Pancreas (tissue), 10 donors: ENCODE results near the gene ZNF429. TPM values are rescaled to one million over a fixed set of nuclear protein-coding genes. Genes with fewer than 3 reads are reported as not detected.
"Not testable (repeated sequence)": the region's sequence is repeated elsewhere in the genome, so short reads cannot be mapped to it uniquely, and the experiment has no call there.

Source experiments
- ATAC-seq, 4 donors: fragments of 200-7000 bp; cut with Tn5 transposase; one replicate each; pipeline versions ENCODE4 v1.8.0 to v1.9.1; 2020; ENCODE audit warnings: mild to moderate bottlenecking in 4 of 4, moderate library complexity in 4 of 4
- DNase-seq, 6 donors: peaks; one replicate each; pipeline ENCODE4 v3.0.0-alpha.2; 2020
- FAIRE-seq: peaks from 2 replicates; lab custom pipeline; 2012; peaks lifted over from hg19 to GRCh38; lab: Jason Lieb, UNC
- H3K27ac ChIP-seq, 4 donors: fragments of 200-600 bp; sonication (generic); 1 replicate in 3 of 4; 2 replicates in 1 of 4; pipeline versions ENCODE4 v1.5.0 to v1.8.0; 2020
- H3K27me3 ChIP-seq, 4 donors: fragments of 200-600 bp; one replicate each; pipeline ENCODE4 v1.8.0; 2021
- H3K36me3 ChIP-seq, 3 donors: fragments of 200-600 bp; sonication (generic) in 1 of 3; one replicate each; pipeline versions ENCODE4 v1.5.0 to v1.8.0; 2020 to 2021
- H3K4me1 ChIP-seq, 3 donors: fragments of 200-600 bp; one replicate each; pipeline ENCODE4 v1.8.0; 2021
- H3K4me3 ChIP-seq, 4 donors: fragments of 200-600 bp; sonication (generic) in 2 of 4; one replicate each; pipeline versions ENCODE4 v1.5.0 to v1.8.0; 2020 to 2021
- H3K9me3 ChIP-seq, 4 donors: fragments of 200-600 bp; one replicate each; pipeline ENCODE4 v1.8.0; 2021
- WGBS, 2 donors: extraction: QIAGEN DNeasy Blood & Tissue Kit; methylation state at CpG; one replicate each; pipeline ENCODE4 v1.1.7; 2013; 5-methylcytosine and 5-hydroxymethylcytosine counted together
- intact Hi-C, 3 donors: fragments of 100-400 bp; cut with DNase I; formaldehyde crosslinking; loops; one replicate each; pipeline versions ENCODE4 v1.11.1 to v1.14.2; 2022
- polyA plus RNA-seq, 2 donors: library from polyadenylated mRNA; stranded (reverse); fragments of 200-250 nt; gene quantifications; one replicate each; pipeline ENCODE4 v1.2.3, GENCODE V29; 2013
- total RNA-seq, 6 donors: library from RNA; stranded (reverse); fragmentation: NEBNext Ultra II Directional in 4 of 6; extraction: Animal tissue kit (Norgen Biotek cat#: 25700) in 4 of 6; gene quantifications; one replicate each; pipeline versions ENCODE4 v1.2.1 to v1.2.4, GENCODE V29; 2021 to 2023
- TF ChIP-seq, protein P1 (sequence below), 4 donors: fragments of 200-600 bp; sonication (generic) in 3 of 4; IDR thresholded peaks; one replicate each; pipeline versions ENCODE4 v1.5.0 to v1.8.0; 2021; ENCODE audit warnings: antibody characterized with exemption in 4 of 4
- donor health status: healthy with polysubstance abuse.
- donor health status: DM: no; HTN: no; CAD: no; lungs with moderate emphysema.
- donor health status: DM: no; HTN: no; CAD: no.
- donor health status: control.
- donor health status: control.
- donor health status: Bipolar disorder and iron deficiency.
- donor health status: DM: yes; HTN: yes; CAD: no.
- donor health status: DM: no; HTN: no; CAD: no.
- donor health status: DM: no; HTN: no; CAD: no.
- donor health status: DM: yes; HTN: yes; CAD: no.

Gene ZNF429
- total and polyA plus RNA-seq, 8 donors, result 6.8 to 12.6 (median 9.9) TPM

DNA sequence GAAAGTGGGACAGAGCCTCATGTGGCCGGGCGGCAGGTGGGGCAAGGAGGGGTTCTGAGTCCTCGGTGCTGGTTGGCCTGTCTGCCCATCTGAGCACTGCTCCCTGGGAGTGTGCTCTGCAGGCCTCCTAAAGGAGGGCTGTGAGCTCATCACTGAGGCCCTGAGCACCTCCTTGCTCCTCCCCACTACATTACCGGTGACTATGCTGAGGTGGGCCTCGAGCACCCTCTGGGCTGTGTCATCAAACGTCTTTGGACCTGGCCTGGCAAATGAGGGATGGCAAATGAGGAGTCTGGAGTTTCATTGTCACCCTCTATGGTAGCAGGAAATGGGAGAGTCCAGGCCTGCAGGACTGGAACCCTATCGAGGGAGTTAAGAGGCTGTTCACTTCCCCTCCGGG, 38.8 kb upstream of the ZNF429 start:
- DNase-seq (peak in 1 of 6 donors; percentile 42), FAIRE-seq (no peak), ATAC-seq (no peak)
- Histone ChIP-seq H3K4me1 (no peaks in the 10 kb centered on the region), H3K4me3 (no peak overlapping the region), H3K36me3 (no peaks in the 10 kb centered on the region), H3K27ac (no peak overlapping the region), H3K27me3 (no peaks in the 10 kb centered on the region), H3K9me3 (no peaks in the 10 kb centered on the region)
- 87 to 88% methylated on average over 8 of the region's 8 CpGs for WGBS, 2 donors
- intact Hi-C loops, result no loop called here
- TF ChIP-seq, protein P1, sequence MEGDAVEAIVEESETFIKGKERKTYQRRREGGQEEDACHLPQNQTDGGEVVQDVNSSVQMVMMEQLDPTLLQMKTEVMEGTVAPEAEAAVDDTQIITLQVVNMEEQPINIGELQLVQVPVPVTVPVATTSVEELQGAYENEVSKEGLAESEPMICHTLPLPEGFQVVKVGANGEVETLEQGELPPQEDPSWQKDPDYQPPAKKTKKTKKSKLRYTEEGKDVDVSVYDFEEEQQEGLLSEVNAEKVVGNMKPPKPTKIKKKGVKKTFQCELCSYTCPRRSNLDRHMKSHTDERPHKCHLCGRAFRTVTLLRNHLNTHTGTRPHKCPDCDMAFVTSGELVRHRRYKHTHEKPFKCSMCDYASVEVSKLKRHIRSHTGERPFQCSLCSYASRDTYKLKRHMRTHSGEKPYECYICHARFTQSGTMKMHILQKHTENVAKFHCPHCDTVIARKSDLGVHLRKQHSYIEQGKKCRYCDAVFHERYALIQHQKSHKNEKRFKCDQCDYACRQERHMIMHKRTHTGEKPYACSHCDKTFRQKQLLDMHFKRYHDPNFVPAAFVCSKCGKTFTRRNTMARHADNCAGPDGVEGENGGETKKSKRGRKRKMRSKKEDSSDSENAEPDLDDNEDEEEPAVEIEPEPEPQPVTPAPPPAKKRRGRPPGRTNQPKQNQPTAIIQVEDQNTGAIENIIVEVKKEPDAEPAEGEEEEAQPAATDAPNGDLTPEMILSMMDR (IDR thresholded peaks at IDR 0.05), result no peak

DNA sequence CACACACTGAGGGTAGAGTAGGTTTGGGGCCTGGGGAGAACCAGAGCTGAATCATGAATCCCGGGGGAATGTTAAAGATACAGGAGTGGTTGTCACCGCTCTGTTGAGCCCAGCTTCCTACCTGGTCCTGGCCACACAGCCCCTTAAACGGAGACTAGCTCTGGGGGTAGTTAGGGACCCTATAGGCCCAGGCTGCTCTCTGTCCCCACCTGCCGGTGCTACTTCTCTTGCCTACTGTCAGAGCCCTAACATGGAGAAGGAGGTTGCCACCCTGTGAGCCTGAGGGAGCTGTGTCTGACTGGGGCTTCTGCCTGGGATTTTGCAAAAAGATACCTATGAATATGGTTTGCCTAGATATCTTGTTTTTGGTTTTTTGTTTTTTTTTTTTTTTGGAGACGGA, 36.6 kb upstream of the ZNF429 start:
- H3K27ac ChIP-seq, result no peak overlapping the region
- WGBS, 2 donors, result 76 to 83% methylated on average over 5 of the region's 5 CpGs
- H3K9me3 ChIP-seq, result no peaks in the 10 kb centered on the region
- FAIRE-seq, result no peak
- H3K27me3 ChIP-seq, result no peaks in the 10 kb centered on the region
- ATAC-seq, result no peak
- TF ChIP-seq, protein P1 (IDR thresholded peaks at IDR 0.05), result no peak
- intact Hi-C loops, result no loop called here
- no peak for DNase-seq
- no peak overlapping the region for H3K4me3 ChIP-seq
- H3K4me1 ChIP-seq, result no peaks in the 10 kb centered on the region
- H3K36me3 ChIP-seq, result no peaks in the 10 kb centered on the region

DNA sequence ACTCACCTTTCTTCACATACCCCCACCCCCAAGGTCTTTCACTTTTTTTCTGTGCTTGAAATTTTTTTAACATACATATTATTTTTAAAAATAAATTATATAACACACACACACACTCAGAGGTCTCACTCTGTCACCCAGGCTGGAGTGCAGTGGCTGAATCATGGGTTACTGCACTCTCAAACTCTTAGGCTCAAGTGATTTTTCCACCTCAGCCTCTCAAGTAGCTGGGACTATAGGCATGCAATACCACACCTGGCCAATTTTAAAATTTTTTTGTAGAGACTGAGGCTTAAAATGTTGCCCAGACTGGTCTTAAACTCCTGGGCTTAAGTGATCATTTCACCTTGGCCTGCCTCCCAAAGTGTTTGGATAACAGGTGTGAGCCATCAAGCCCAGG, 32.9 kb upstream of the ZNF429 start:
- Histone ChIP-seq H3K4me3 (no peak overlapping the region), H3K27me3 (no peaks in the 10 kb centered on the region), H3K9me3 (no peaks in the 10 kb centered on the region), H3K27ac (no peak overlapping the region), H3K36me3 (no peaks in the 10 kb centered on the region), H3K4me1 (no peaks in the 10 kb centered on the region)
- FAIRE-seq (no peak), ATAC-seq (no peak), DNase-seq (no peak)
- intact Hi-C loops, result no loop called here
- TF ChIP-seq, protein P1 (IDR thresholded peaks at IDR 0.05), result no peak

DNA sequence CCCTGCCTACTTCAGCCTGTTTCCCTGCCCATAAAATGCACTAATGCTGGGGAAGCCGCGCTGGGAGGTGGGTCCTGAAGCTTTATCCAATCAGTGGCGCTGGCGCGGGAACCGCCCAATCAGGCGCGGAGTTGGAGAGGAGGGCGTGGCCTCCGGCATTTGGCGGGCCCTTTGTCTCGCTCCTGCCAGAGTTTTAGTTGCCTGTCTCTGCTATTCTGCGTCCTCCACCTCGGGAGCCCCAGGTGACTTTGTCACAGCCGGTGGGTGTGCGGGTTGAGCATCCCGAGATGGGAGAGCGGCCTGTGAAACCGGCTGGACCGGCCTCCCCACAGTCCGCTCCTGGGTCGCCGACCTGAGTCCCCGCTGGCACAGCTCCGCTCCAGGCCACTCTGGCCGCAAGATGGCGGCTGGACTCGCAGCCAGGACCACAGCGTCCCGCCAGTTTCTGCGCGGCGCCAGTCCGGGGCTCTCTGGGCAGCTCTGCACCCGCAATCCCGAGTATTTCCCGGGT, 30.7 kb upstream of the ZNF429 start:
- Histone ChIP-seq H3K4me3 (peak overlapping the region; percentile 9 to 54 (median 42)), H3K27me3 (no peaks in the 10 kb centered on the region), H3K36me3 (no peaks in the 10 kb centered on the region), H3K4me1 (no peaks in the 10 kb centered on the region), H3K27ac (no peak overlapping the region), H3K9me3 (no peaks in the 10 kb centered on the region)
- peak; percentile 99 to 100 (median 100) for ATAC-seq
- WGBS, 2 donors, result 0 to 1% methylated on average over 35 to 37 of the region's 37 CpGs
- TF ChIP-seq, protein P1 (IDR thresholded peaks at IDR 0.05), result no peak
- intact Hi-C loops, result no loop called here
- peak; percentile 81 to 94 (median 90) for DNase-seq
- no peak for FAIRE-seq

DNA sequence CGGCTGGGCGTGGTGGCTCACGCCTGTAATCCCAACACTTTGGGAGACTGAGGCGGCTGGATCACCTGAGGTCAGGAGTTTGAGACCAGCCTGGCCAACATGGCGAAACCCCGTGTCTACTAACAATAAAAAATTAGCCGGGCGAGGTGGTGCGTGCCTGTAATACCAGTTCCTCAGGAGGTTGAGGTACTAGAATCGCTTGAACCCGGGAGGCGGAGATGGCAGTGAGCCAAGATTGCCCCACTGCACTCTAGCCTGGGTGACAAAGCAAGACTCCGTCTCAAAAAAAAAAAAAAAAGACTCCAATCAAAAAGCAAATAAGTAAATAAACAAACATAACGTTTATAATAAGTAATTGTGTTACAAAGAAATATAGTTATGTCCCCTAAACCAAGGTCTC, 23.0 kb upstream of the ZNF429 start:
- not testable (repeated sequence) for H3K27me3 ChIP-seq, H3K4me1 ChIP-seq, FAIRE-seq, H3K4me3 ChIP-seq, ATAC-seq, H3K36me3 ChIP-seq, H3K27ac ChIP-seq, H3K9me3 ChIP-seq
- WGBS, 2 donors, result 81 to 84% methylated on average over 13 to 14 of the region's 14 CpGs
- peak in 1 of 6 donors; percentile 36 for DNase-seq
- intact Hi-C loops, result loop anchor here in 2 of 3 donors (5.0 to 10.0 kb wide), 3 partner anchors 212 to 280 kb away; no protein-coding TSS in a partner anchor
